AG04450 (cell line): ENCODE measurements around the gene MLX. TPM values are rescaled to one million over a fixed set of nuclear protein-coding genes. Genes with fewer than 3 reads are reported as not detected.
"Not testable (repeated sequence)": the region's sequence is repeated elsewhere in the genome, so short reads cannot be mapped to it uniquely, and the experiment has no call there.

Experiments used
- CTCF ChIA-PET: fragments of 300-600, 350-600 bp; formaldehyde crosslinking; extraction: SDS; loops from one replicate; lab custom pipeline; 2022; ENCODE audit warnings: antibody characterized with exemption, inconsistent platforms; lab: Charles Lee
- POLR2A ChIA-PET: fragments of 350-600 bp; formaldehyde crosslinking; extraction: SDS; loops from one replicate; lab custom pipeline; 2021; ENCODE audit warnings: antibody characterized with exemption, inconsistent platforms; lab: Yijun Ruan, JAX
- DNase-seq: peaks from one replicate; pipeline ENCODE4 v3.0.0-alpha.2; 2011; ENCODE audit warnings: low read depth, low spot score
- H3K27ac ChIP-seq: one replicate; pipeline ENCODE4 v1.5.1; 2012; ENCODE audit warnings: low read depth, low read length, control low read depth
- H3K27me3 ChIP-seq: one replicate; pipeline ENCODE4 v1.6.0; 2012; ENCODE audit warnings: low read length; ENCODE audit not compliant: control insufficient read depth, insufficient read depth
- H3K4me3 ChIP-seq: 2 replicates; pipeline ENCODE4 v1.5.1; 2011; ENCODE audit warnings: mild to moderate bottlenecking, low read depth, low read length, control low read depth
- H3K9me3 ChIP-seq: 2 replicates; pipeline ENCODE4 v1.5.1; 2012; ENCODE audit warnings: low read length; ENCODE audit not compliant: control insufficient read depth, insufficient read depth
- CTCF ChIP-seq: IDR thresholded peaks from 2 replicates; pipeline ENCODE4 v1.5.1; 2011; ENCODE audit warnings: low read depth, low read length, control low read depth, inconsistent platforms
- polyA plus RNA-seq: library from polyadenylated mRNA; depleted of rRNA; stranded (reverse); fragments of >200 nt; gene quantifications from 2 replicates; pipeline ENCODE4 v1.2.3, GENCODE V29; 2011

The MLX gene
- polyA plus RNA-seq, 1 experiment, result 35.4 TPM

DNA sequence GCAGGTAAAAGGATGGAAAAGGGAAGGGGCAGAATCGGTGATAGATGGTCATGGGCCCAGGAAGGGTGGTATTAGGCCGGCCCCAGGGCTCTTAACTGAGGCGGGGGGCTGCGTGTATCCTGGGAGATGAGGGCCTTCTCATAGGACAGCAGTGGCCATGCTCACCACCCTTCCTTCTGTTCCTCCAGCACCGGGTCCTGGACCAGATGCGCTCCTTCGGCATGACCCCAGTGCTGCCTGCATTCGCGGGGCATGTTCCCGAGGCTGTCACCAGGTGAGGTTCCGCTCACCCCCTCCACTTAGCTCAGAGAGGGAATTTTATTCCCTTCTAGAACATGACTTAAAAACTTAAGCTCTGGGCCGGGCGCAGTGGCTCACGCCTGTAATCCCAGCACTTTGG, 28.4 kb upstream of the MLX start:
- TF ChIP-seq CTCF, result no peak
- Histone ChIP-seq H3K4me3 (no peak overlapping the region), H3K27me3 (no peaks in the 10 kb centered on the region), H3K27ac (no peak overlapping the region), H3K9me3 (no peaks in the 10 kb centered on the region; the same call in 1 of the 2 replicates)
- DNase-seq, result no peak
- POLR2A ChIA-PET, result no interaction called here
- CTCF ChIA-PET, result no interaction called here

DNA sequence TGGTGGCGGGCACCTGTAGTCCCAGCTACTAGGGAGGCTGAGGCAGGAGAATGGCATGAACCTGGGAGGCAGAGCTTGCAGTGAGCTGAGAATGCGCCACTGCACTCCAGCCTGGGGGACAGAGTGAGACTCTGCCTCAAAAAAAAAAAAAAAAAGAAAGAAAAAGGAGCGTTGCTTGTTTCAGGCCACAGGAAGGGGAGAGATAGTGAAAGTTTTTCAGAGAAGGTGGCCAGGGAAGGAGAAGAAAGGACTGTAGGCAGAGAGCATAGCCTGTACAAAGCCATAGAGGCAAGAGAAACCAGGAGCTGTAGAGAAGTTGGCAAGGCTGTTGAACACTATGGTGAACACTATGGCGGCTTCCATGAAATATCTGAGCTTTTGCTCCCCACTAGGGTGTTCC, 26.3 kb upstream of the MLX start:
- not testable (repeated sequence) for H3K9me3 ChIP-seq, DNase-seq, H3K27me3 ChIP-seq, H3K4me3 ChIP-seq, H3K27ac ChIP-seq
- CTCF ChIA-PET, result interaction anchor here (0.7 kb wide), 1 partner anchor 412 kb away, joined by 3 read pairs; no protein-coding TSS in a partner anchor
- POLR2A ChIA-PET, result interaction anchor here (0.5 kb wide), 1 partner anchor 267 kb away, joined by 3 read pairs; no protein-coding TSS in a partner anchor

GRCh38 chr17:42541041-42541833, 25.7 kb upstream of the MLX start:
- no peak overlapping the region for H3K27ac ChIP-seq
- TF ChIP-seq CTCF, result no peak
- CTCF ChIA-PET, result interaction anchor here (0.7 to 1.1 kb wide), 2 partner anchors 37 to 413 kb away, joined by 3 read pairs; no protein-coding TSS in a partner anchor

GRCh38 chr17:42543190-42544079, 23.5 kb upstream of the MLX start:
- H3K4me3 ChIP-seq, result no peak overlapping the region
- no peaks in the 10 kb centered on the region; the same call in 1 of the 2 replicates for H3K9me3 ChIP-seq
- H3K27ac ChIP-seq, result no peak overlapping the region
- CTCF ChIA-PET, result no interaction called here
- no peaks in the 10 kb centered on the region for H3K27me3 ChIP-seq
- no peak for TF ChIP-seq CTCF
- POLR2A ChIA-PET, result no interaction called here
- DNase-seq, result no peak

More at GRCh38 chr17:42541041-42541833, 25.7 kb upstream of the MLX start:
- no peaks in the 10 kb centered on the region; the same call in 1 of the 2 replicates for H3K9me3 ChIP-seq
- DNase-seq, result no peak
- no peak overlapping the region for H3K4me3 ChIP-seq
- POLR2A ChIA-PET, result interaction anchor here (0.5 kb wide), 1 partner anchor 267 kb away, joined by 3 read pairs; no protein-coding TSS in a partner anchor
- H3K27me3 ChIP-seq, result no peaks in the 10 kb centered on the region

DNA sequence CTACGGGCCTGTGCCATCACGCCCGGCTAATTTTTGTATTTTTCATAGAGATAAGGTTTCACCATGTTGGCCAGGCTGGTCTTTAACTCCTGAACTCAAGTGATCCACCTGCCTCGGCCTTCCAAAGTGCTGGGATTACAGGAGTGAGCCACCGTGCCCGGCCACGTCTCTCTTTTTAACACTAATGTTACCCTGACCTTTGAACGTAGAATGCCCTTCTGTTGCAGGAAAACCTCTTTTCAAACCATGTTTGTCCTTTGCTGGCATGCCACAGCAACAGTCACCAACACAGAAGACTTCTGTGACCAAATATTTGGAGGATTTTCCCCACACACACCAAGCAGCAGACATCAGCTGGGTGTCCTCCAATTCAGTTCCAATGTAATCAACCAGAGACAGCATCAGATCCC, 22.0 kb upstream of the MLX start:
- DNase-seq, result no peak
- POLR2A ChIA-PET, result interaction anchor here (0.9 kb wide), 1 partner anchor 8 kb away, joined by 3 read pairs; the partner anchor contains the start of gene NAGLU
- Histone ChIP-seq H3K27me3 (no peaks in the 10 kb centered on the region), H3K9me3 (no peaks in the 10 kb centered on the region; the same call in 1 of the 2 replicates), H3K4me3 (no peak overlapping the region), H3K27ac (no peak overlapping the region)
- no peak for TF ChIP-seq CTCF
- CTCF ChIA-PET, result no interaction called here

DNA sequence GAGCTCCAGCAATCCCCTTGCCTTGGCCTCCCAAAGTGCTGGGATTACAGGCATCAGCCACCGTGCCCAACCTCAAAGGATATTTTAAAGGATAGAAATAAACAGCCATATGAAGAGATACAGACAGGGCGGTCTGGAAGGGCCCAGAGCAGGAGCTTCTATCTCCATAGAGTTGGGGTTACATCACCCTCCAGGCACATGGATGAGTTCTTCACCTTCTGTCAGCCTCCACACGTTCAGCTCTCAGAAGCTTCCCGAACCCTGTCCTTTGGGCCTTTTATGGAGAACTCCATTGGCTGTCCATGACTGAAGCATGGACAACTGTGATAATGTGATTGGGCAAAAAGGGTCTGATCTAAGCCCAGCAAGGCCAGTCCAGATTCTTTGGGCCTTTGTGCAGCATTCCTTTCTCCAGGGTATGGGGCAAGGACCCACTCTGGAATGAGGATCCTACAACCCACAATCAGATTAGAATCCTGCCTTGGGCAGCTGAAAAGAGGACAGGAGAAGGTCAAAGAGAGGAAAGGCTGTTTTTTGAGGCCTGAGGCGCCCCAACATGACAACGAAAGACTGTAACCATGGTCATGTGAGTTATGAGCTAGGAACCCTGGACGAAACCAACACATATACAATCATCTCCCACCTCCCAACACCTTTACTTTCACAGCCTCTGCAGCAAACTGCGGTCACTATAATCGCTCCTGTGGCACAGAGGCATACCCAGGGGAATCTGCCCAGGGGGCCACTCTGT, 21.0 kb upstream of the MLX start:
- DNase-seq, H3K9me3 ChIP-seq, H3K4me3 ChIP-seq, H3K27ac ChIP-seq, CTCF ChIA-PET, H3K27me3 ChIP-seq: not testable (repeated sequence)
- POLR2A ChIA-PET, result interaction anchor here (0.6 to 0.9 kb wide), 3 partner anchors 9 to 231 kb away, joined by 3 to 4 read pairs (median 3); partner anchors contain the start of gene NAGLU
